ENCODE measurements around the gene TPST1.

TPST1 gene

GRCh38 chr7:66239467-66239856 lies 34.3 kb downstream of the TPST1 start:
- DNase-seq: no peak

GRCh38 chr7:66245008-66245407 lies 39.9 kb downstream of the TPST1 start:
- DNase-seq: no peak

GRCh38 chr7:66246554-66247171 lies 41.5 kb downstream of the TPST1 start:
- DNase-seq: no peak

DNA sequence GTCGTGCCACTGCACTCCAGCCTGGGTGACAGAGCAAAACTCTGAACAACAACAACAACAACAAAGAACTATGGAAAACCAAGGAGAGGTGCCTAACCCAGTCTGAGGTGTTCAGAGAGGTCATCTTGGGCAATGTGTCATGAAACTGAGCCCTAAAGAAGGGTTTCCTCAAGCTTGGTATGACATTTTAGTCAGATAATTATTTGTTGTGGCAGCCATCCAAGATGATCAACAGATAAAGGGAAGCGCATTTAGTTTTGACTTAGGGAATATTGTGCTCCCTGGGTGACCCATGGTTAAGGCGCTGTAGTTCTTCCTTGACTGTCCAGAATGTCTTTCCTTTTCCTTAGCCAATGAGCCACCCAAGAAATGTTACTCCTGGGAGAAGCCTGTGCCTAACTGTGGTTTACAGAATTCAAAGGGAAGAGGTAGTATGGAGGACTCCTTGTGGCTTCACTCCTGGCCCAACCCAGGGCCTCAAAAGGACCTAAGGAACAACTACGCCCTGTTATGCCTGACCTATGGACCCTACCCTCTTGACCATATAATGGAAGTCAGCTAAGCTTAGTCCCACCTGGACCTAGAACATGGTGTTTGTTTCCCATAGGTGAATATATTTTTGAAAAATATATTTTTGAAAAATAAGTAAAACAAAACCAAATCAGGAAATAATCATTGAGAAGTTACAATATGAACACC lies 42.4 kb downstream of the TPST1 start:
- no peak for DNase-seq

GRCh38 chr7:66250711-66251110 lies 45.6 kb downstream of the TPST1 start:
- no peak for DNase-seq

- DNase-seq: no peak
Measured at GRCh38 chr7:66255534-66256100, 50.5 kb downstream of the TPST1 start.

DNA sequence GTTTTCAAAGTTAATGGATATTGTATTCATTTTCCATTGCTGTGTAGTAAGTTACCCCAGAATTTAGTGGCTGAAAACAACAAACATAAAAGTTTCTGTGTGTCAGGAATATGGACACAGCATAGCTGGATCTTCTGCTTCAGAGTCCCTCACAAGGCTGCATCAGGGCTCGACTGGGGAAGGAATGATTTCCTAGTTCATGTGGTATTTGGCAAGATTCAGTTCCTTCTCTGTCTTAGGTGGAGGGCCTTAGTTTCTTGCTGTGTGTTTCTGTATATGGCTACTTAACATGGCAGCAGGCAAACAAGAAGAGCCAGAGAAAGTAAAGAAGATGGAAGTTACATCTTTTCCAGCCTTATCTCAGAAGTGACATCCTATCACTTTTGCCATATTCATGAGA lies 51.1 kb downstream of the TPST1 start:
- DNase-seq: no peak

DNA sequence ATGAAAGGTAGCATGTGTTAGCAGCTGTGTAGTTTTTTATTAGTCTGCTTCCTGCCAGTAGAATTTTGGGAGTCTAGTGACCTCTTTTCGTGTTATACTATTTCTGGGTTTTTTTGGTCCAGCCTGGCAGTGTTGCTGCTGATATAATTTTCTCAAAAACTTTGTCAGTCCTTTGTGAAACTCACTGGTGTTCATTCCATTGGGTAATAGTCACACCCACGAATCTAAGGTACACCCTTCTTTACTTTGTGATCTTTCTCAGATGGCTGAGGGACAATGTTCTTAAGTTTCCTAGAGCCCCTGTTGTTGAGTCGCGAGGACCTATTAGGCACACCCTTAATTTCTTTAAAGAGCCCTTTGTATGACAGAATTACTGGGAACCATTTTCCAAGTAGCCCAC lies 52.3 kb downstream of the TPST1 start:
- DNase-seq: no peak

- no peak for DNase-seq
Measured at GRCh38 chr7:66258409-66258808, 53.3 kb downstream of the TPST1 start.

DNA sequence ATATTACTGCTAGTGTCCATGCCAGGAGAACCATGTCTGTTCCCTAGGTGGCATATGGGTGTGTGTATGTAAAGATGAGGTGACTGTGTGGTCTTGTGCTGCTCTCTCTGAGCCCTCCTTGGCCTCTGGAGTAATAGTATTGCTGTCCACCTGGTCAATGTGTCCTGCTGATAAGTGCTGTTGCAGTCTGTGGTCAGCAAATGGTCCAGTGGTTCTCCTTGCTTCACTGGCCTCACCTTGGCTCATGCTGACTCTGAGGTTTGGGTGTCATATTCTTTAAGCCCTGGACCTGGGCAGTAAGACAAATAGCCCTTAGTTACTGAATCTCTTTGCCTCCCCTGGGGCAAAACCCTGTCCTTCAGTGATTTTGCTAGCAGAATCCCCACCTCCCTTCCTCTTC lies 56.8 kb downstream of the TPST1 start:
- no peak for DNase-seq

- no peak for DNase-seq
Measured at GRCh38 chr7:66263936-66264335, 58.8 kb downstream of the TPST1 start.

- no peak for DNase-seq
Measured at GRCh38 chr7:66265566-66265965, 60.4 kb downstream of the TPST1 start.

DNA sequence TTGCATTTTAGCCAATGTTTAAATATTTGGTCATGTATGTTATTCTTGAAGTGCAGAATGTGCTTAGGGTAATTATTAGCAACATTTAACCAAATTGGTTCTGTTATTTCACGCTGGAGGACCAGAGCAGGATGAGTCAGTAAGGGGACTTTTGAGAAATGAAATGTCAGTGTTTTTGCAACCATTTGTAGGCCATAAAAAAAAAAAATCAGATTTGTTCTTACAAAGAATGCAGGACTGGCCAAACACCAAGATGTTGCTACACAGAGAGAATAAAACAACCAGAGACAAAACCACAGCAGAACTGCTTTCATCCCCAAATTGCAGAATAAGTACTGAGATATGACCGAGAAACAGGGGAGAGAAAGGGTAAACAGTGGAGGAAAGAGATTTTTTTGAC lies 62.1 kb downstream of the TPST1 start:
- DNase-seq: no peak

DNA sequence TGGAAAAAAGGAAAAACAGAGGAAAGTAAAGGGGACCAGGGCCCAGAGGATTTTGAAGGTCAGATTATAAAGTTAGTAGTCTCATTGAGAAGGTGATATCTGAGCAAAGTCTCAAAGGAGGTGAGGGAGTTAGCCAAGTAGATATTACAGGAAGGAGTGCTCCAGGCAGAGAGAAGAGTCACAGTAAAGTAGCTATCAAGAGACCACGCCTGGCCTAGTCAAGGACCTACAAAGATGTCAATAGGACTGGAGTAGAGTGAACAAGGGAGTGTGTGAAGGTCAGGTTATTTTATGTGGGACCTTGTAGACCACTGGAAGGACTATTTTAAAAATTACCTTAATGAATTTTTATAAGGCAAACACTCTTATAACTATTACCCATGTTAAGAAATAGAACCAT lies 64.8 kb downstream of the TPST1 start:
- DNase-seq: no peak

DNA sequence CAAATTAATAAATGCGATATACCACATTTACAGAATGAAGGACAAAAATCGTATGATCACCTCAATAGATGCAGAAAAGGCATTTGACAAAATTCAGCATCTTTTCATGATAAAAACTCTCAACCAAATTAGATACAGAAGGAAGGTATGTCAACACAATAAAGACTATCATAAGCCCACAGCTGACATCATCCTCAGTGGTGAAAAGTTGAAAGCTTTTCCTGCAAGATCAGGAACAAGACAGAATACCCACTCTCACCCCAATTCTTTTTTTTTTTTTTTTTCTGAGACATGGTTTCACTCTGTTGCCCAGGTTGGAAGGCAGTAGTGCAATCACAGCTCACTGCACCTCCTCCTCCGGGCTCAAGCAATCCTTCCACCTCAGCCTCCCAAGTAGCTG lies 67.2 kb downstream of the TPST1 start:
- no peak for DNase-seq

GRCh38 chr7:66276363-66276762 lies 71.2 kb downstream of the TPST1 start:
- no peak for DNase-seq

DNA sequence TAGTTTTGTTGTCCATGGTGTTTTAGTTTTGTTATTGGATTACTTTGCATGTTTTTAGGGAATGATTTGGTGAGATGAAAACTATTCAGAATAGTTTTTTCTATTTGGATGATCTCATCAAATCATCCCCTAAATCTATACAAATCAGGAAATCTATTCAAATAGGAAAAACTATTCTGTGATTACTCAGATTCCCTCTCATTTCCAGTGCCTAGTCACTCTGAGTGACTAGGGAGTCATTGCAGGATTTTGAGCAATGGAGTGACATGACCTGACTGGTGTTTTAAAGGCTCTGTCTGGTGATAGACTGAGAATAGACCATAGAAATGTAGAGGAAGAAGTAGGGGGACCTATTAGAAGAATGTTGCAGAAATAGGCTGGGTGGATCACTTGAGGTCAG lies 72.4 kb downstream of the TPST1 start:
- DNase-seq: no peak

DNA sequence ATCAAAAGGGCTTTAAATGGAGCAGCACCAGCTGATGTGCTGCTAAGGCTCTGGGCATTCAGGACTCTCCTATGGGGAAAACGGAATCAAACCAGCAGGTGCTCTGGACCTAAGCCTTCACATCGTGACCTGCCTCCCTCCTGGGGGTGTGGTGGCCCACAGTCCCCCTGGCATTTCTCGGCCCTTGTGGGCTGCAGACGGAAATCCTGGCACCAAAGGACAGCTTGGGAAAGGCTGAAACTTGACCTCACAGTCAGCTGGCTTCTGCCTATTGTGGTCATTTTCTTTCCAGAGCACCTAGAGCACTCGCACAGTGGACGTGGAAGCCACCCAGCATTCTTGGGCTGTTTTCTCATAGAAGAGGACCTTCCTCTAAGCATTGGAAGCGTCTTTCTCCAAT lies 74.8 kb downstream of the TPST1 start:
- DNase-seq: no peak

DNA sequence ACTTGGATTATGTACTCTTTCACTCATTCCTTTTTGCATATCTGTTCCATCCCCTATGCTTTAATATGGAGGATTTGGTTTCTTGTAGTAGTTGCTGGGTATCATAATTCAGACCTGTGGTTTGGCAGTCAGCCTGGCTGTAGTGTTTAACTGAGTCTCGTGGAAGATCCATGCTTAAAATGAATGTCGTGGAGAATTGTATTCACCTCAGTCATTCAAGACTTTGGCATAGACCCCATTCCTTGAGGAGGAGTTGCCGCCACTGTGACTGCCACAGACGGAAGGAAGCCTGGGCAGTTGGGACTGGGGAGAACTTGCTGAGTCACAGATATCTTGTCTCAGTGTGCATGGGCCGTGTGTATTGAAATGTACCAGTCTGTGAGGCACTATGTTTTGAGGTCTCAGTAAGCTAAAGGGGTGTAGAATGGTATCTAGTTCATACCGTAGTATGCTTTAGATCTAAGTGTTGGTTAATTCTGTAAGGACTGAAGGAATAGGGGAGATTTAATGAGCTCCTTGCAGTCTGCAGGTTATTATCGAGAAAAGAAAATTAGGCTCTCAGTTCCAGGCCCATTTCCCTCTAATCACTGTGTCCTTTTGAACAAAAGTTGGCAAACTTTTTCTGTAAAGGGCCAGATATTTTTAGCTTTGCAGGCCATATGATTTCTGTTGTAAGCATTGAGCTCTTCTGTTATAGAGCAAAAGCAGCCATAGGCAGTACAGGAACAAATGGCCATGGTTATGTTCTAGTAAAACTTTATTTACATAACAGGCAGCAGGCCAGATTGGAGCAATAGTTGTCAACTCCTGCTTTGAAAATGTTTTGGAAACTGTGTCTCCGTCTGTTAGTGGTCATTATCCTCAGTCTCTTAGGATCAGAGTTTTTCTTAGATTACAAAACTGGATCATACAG lies 76.8 kb downstream of the TPST1 start:
- DNase-seq: no peak

DNA sequence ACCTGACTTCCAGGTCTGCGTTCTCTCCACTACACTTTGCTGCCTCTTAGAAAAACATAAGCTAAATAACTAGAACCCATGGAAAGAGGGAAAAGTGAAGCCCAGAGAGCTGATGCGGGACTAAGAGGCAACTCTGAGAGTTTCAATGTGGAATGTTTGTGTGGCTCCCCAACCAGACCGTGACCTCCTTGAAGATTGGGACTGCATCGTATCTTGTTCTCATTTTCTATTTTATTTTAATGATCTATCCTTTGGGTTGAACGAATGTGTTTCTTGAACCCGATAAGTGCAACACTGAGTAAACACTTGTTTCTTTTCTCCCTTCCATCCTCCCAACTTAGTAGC lies 77.4 kb downstream of the TPST1 start:
- DNase-seq: no peak

- no peak for DNase-seq
Measured at GRCh38 chr7:66283003-66283920, 78.1 kb downstream of the TPST1 start.

GRCh38 chr7:66296001-66296521 lies 90.9 kb downstream of the TPST1 start:
- no peak for DNase-seq
